Psoas muscle (tissue), 8 donors: ENCODE measurements around the gene HDAC8. TPM values are rescaled to one million over a fixed set of nuclear protein-coding genes. Genes with fewer than 3 reads are reported as not detected.
A peak's percentile ranks its signal among the peaks of the same experiment; 100 is the strongest.

Experiments
- ATAC-seq, 4 donors: fragments of 200-7000 bp; cut with Tn5 transposase; one replicate each; pipeline ENCODE4 v1.9.1; 2020; ENCODE audit warnings: moderate library complexity in 3 of 4, mild to moderate bottlenecking in 2 of 4
- DNase-seq, 2 donors: peaks; one replicate each; pipeline ENCODE4 v3.0.0-alpha.2; 2020
- H3K27ac ChIP-seq: fragments of 200-600 bp; one replicate; pipeline ENCODE4 v1.8.0; 2022
- H3K27me3 ChIP-seq, 3 donors: fragments of 200-600 bp in 1 of 3; one replicate each; pipeline versions ENCODE4 v1.6.1 to v1.8.0; 2013 to 2022; ENCODE audit warnings: low read length in 2 of 3, mild to moderate bottlenecking in 2 of 3, moderate library complexity in 1 of 3; ENCODE audit not compliant: insufficient read depth in 3 of 3
- H3K36me3 ChIP-seq, 2 donors: fragments of 200-600 bp in 1 of 2; one replicate each; pipeline versions ENCODE4 v1.6.1 to v1.8.0; 2013 to 2022; ENCODE audit warnings: low read depth in 1 of 2, mild to moderate bottlenecking in 1 of 2, moderate library complexity in 1 of 2; ENCODE audit not compliant: insufficient read depth in 1 of 2
- H3K4me1 ChIP-seq: fragments of 200-600 bp; one replicate; pipeline ENCODE4 v1.8.0; 2022
- H3K4me3 ChIP-seq: fragments of 200-600 bp; one replicate; pipeline ENCODE4 v1.8.0; 2022; ENCODE audit warnings: mild to moderate bottlenecking
- H3K9me3 ChIP-seq: fragments of 200-600 bp; one replicate; pipeline ENCODE4 v1.8.0; 2022
- CTCF ChIP-seq: fragments of 200-600 bp; IDR thresholded peaks from one replicate; pipeline ENCODE4 v1.8.0; 2022; ENCODE audit warnings: antibody characterized with exemption
- WGBS, 3 donors: extraction: QIAGEN DNeasy Blood & Tissue Kit; methylation state at CpG; one replicate each; pipeline versions ENCODE4 v1.1.6 to v1.1.7; 2013; 5-methylcytosine and 5-hydroxymethylcytosine counted together
- intact Hi-C, 2 donors: fragments of 100-400 bp; cut with DNase I; formaldehyde crosslinking; loops; one replicate each; pipeline versions ENCODE4 v1.11.0 to v1.14.2; 2022
- polyA plus RNA-seq, 3 donors: library from polyadenylated mRNA; stranded (reverse); fragments of 200-250 nt; gene quantifications; one replicate each; pipeline ENCODE4 v1.2.3, GENCODE V29; 2013
- total RNA-seq, 4 donors: library from RNA; stranded (reverse); fragmentation: NEBNext Ultra II Directional in 2 of 4; extraction: Animal tissue kit (Norgen Biotek cat#: 25700) in 2 of 4; gene quantifications; one replicate each; pipeline versions ENCODE4 v1.2.1 to v1.2.4, GENCODE V29; 2021 to 2023
- donor health status: healthy with polysubstance abuse.
- donor health status: DM: no; HTN: no; CAD: no; lungs with moderate emphysema.
- donor health status: Bipolar disorder and iron deficiency.
- donor health status: healthy.
- donor health status: DM: yes; HTN: yes; CAD: no.
- donor health status: DM: no; HTN: no; CAD: no.
- donor health status: DM: no; HTN: no; CAD: no.
- donor health status: DM: yes; HTN: yes; CAD: no.

Gene HDAC8
- total and polyA plus RNA-seq, 7 donors, result 5.8 to 17.5 (median 10.8) TPM

- no peak for ATAC-seq
- WGBS, 3 donors, result 34 to 39% (median 35%) methylated on average over 10 to 12 of the region's 12 CpGs
Measured at GRCh38 chrX:72316408-72317110, 256.1 kb downstream of the HDAC8 start.

GRCh38 chrX:72314881-72315280, 257.8 kb downstream of the HDAC8 start:
- WGBS, 3 donors, result 90 to 96% (median 95%) methylated on average over 3 of the region's 3 CpGs
- no peak for ATAC-seq
- Histone ChIP-seq H3K27me3 (peaks cover 0 to 43% (median 0%) of the 10 kb centered on the region in 3 donors), H3K27ac (no peak overlapping the region), H3K36me3 (no peaks in the 10 kb centered on the region), H3K4me1 (no peaks in the 10 kb centered on the region), H3K9me3 (no peaks in the 10 kb centered on the region), H3K4me3 (no peak overlapping the region)
- intact Hi-C loops, result no loop called here
- TF ChIP-seq CTCF, result no peak
- DNase-seq, result no peak

More at GRCh38 chrX:72316408-72317110, 256.1 kb downstream of the HDAC8 start:
- Histone ChIP-seq H3K9me3 (no peaks in the 10 kb centered on the region), H3K27me3 (peaks cover 0 to 39% (median 0%) of the 10 kb centered on the region in 3 donors), H3K4me1 (no peaks in the 10 kb centered on the region), H3K36me3 (no peaks in the 10 kb centered on the region), H3K27ac (no peak overlapping the region), H3K4me3 (no peak overlapping the region)
- intact Hi-C loops, result no loop called here
- no peak for DNase-seq
- TF ChIP-seq CTCF, result no peak

GRCh38 chrX:72313707-72314641, 258.7 kb downstream of the HDAC8 start:
- intact Hi-C loops, result no loop called here
- peak in 1 of 4 donors; percentile 27 for ATAC-seq

GRCh38 chrX:72312311-72312940, 260.2 kb downstream of the HDAC8 start:
- 55 to 76% (median 66%) methylated on average over 14 of the region's 14 CpGs for WGBS, 3 donors
- Histone ChIP-seq H3K9me3 (no peaks in the 10 kb centered on the region), H3K36me3 (no peaks in the 10 kb centered on the region), H3K4me3 (no peak overlapping the region), H3K4me1 (no peaks in the 10 kb centered on the region), H3K27ac (no peak overlapping the region), H3K27me3 (peaks cover 0 to 54% (median 0%) of the 10 kb centered on the region in 3 donors)
- TF ChIP-seq CTCF, result no peak
- no peak for ATAC-seq
- intact Hi-C loops, result no loop called here
- DNase-seq, result no peak

More at GRCh38 chrX:72313707-72314641, 258.7 kb downstream of the HDAC8 start:
- WGBS, 3 donors, result 40 to 56% (median 53%) methylated on average over 8 of the region's 8 CpGs
- Histone ChIP-seq H3K36me3 (no peaks in the 10 kb centered on the region), H3K27ac (no peak overlapping the region), H3K27me3 (peaks cover 0 to 51% (median 0%) of the 10 kb centered on the region in 3 donors), H3K4me1 (no peaks in the 10 kb centered on the region), H3K4me3 (no peak overlapping the region), H3K9me3 (no peaks in the 10 kb centered on the region)
- DNase-seq, result no peak
- TF ChIP-seq CTCF, result no peak
